C4-2B (cell line): ENCODE results near the gene XRCC5.

Experiments
- CTCF ChIP-seq: fragments of 450-650 bp; conservative IDR thresholded peaks from 2 replicates; pipeline ENCODE4 v1.5.1; 2017; ENCODE audit warnings: mild to moderate bottlenecking
- ZFX ChIP-seq: fragments of 450-650 bp; IDR thresholded peaks from 2 replicates; pipeline ENCODE4 v1.6.1; 2017

GRCh38 chr2:216195565-216196029 lies 86.4 kb downstream of the XRCC5 start:
- TF ChIP-seq CTCF = no peak
- TF ChIP-seq ZFX = no peak
